A673 (cell line): ENCODE results near the gene SMC6. TPM values are rescaled to one million over a fixed set of nuclear protein-coding genes. Genes with fewer than 3 reads are reported as not detected.

Experiments used
- BruUV-seq: library from RNA; stranded (reverse); fragments of 400-500 nt; replicated peaks from 2 replicates; lab custom pipeline; 2021; lab: Mats Ljungman, UMichigan
- CTCF ChIA-PET: fragments of 300-600 bp; sonication (Branson Sonifier 250); formaldehyde crosslinking; loops from one replicate; lab custom pipeline; 2022; ENCODE audit warnings: antibody characterized with exemption; lab: Charles Lee
- POLR2A ChIA-PET: fragments of 300-600 bp; sonication (Branson Sonifier 250); formaldehyde crosslinking; loops from one replicate; lab custom pipeline; 2022; ENCODE audit warnings: antibody characterized with exemption; ENCODE audit not compliant: low non-redundant PET; lab: Charles Lee
- DNase-seq: peaks from one replicate; pipeline ENCODE4 v3.0.0-alpha.2; 2015; ENCODE audit warnings: low spot score
- H3K27ac ChIP-seq: fragments of 200-600 bp; sonication (generic); 2 replicates; pipeline ENCODE4 v1.5.1; 2016; ENCODE audit warnings: mixed run types, low read depth, mild to moderate bottlenecking, mixed read lengths, antibody characterized with exemption, low read length; ENCODE audit not compliant: poor library complexity, severe bottlenecking
- H3K27me3 ChIP-seq: fragments of 200-600 bp; sonication (generic); replicated peaks from 2 replicates; pipeline ENCODE4 v1.6.1; 2017; ENCODE audit warnings: mixed run types, low read depth, mild to moderate bottlenecking, mixed read lengths, antibody characterized with exemption, low read length; ENCODE audit not compliant: insufficient read depth, poor library complexity
- H3K36me3 ChIP-seq: fragments of 200-600 bp; sonication (generic); 2 replicates; pipeline ENCODE4 v1.6.1; 2016; ENCODE audit warnings: mixed run types, mild to moderate bottlenecking, mixed read lengths, antibody characterized with exemption, low read length; ENCODE audit not compliant: insufficient read depth, poor library complexity, severe bottlenecking
- H3K4me1 ChIP-seq: fragments of 200-600 bp; sonication (generic); 2 replicates; pipeline ENCODE4 v1.6.1; 2017; ENCODE audit warnings: mixed run types, mild to moderate bottlenecking, mixed read lengths, antibody characterized with exemption, low read length; ENCODE audit not compliant: insufficient read depth, poor library complexity, severe bottlenecking
- H3K4me3 ChIP-seq: fragments of 200-600 bp; sonication (generic); 2 replicates; pipeline ENCODE4 v1.5.1; 2016; ENCODE audit warnings: low read depth, mixed run types, mild to moderate bottlenecking, mixed read lengths, low read length; ENCODE audit not compliant: poor library complexity, severe bottlenecking
- H3K9me3 ChIP-seq: fragments of 200-600 bp; sonication (generic); 2 replicates; pipeline ENCODE4 v1.6.1; 2016; ENCODE audit warnings: mixed run types, low read depth, mild to moderate bottlenecking, mixed read lengths, antibody characterized with exemption, low read length; ENCODE audit not compliant: poor library complexity, severe bottlenecking
- EZH2 ChIP-seq: fragments of 200-600 bp; sonication (generic); IDR thresholded peaks from 2 replicates; pipeline ENCODE4 v1.6.1; 2017; ENCODE audit warnings: borderline replicate concordance, low read depth, mild to moderate bottlenecking, mixed read lengths, antibody characterized with exemption, low read length; ENCODE audit not compliant: poor library complexity, severe bottlenecking
- intact Hi-C: fragments of 100-400 bp; cut with micrococcal nuclease; formaldehyde crosslinking; loops from one replicate; pipeline ENCODE4 v1.10.0; 2022; ENCODE audit not compliant: unreplicated experiment
- total RNA-seq: library from RNA; stranded (reverse); gene quantifications from 2 replicates; pipeline ENCODE4 v1.2.3, GENCODE V29; 2021
- TF ChIP-seq, protein P1 (sequence below): fragments of 300-800, 200-600 bp; sonication (generic); conservative IDR thresholded peaks from 2 replicates; pipeline ENCODE4 v1.5.1; 2017; ENCODE audit warnings: low read depth, mild to moderate bottlenecking, antibody characterized with exemption, low read length, moderate library complexity, mixed read lengths

The SMC6 gene
- total RNA-seq, 1 experiment from 2014 or later: 49.5 TPM

DNA sequence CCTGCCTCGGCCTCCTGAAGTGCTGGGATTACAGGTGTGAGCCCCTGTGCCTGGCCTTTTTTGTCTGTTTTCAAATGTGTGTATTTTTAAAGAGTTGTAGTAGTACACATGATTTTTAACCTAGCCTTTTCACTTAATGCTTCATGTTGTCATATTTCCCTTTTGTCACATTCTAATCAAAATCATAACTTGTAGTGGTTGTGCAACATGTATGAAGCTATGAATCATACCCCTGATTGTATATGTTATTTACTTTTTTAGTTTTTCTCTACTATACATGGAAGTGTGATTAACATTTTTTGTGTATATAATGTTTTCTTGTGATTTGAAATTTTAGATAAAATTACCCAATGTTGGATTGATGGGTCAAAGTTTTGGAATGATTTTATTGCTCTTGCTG, 8.8 kb upstream of the SMC6 start:
- intact Hi-C loops: no loop called here
- H3K27me3 ChIP-seq: no peaks in the 10 kb centered on the region
- CTCF ChIA-PET: no interaction called here
- H3K4me3 ChIP-seq: no peak overlapping the region
- BruUV-seq: no TSS peak
- H3K27ac ChIP-seq: no peak overlapping the region
- POLR2A ChIA-PET: no interaction called here
- peaks cover 16% of the 10 kb centered on the region for H3K36me3 ChIP-seq
- peaks cover 19% of the 10 kb centered on the region for H3K4me1 ChIP-seq
- DNase-seq: no peak
- TF ChIP-seq, protein P1, sequence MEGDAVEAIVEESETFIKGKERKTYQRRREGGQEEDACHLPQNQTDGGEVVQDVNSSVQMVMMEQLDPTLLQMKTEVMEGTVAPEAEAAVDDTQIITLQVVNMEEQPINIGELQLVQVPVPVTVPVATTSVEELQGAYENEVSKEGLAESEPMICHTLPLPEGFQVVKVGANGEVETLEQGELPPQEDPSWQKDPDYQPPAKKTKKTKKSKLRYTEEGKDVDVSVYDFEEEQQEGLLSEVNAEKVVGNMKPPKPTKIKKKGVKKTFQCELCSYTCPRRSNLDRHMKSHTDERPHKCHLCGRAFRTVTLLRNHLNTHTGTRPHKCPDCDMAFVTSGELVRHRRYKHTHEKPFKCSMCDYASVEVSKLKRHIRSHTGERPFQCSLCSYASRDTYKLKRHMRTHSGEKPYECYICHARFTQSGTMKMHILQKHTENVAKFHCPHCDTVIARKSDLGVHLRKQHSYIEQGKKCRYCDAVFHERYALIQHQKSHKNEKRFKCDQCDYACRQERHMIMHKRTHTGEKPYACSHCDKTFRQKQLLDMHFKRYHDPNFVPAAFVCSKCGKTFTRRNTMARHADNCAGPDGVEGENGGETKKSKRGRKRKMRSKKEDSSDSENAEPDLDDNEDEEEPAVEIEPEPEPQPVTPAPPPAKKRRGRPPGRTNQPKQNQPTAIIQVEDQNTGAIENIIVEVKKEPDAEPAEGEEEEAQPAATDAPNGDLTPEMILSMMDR: no peak
- TF ChIP-seq EZH2: no peak
- H3K9me3 ChIP-seq: no peaks in the 10 kb centered on the region

DNA sequence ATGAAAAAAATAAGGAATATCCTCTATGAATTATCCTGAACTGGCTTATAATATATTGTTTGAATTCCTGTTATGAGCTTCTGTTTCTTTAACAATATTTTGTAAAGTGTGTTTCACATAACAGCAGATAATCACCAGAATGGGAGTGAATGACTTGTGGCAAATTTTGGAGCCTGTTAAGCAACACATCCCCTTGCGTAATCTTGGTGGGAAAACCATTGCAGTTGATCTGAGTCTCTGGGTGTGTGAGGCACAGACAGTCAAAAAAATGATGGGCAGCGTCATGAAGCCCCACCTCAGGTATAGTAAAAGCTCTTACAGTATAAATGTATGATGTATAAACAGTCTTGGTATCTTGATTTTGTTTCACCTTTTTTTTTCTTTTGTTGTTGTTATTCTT, 6.2 kb upstream of the SMC6 start:
- ChIA-PET CTCF (no interaction called here), POLR2A (interaction anchor here (0.6 kb wide), 1 partner anchor 613 kb away, joined by 3 read pairs; no protein-coding TSS in a partner anchor)
- no peaks in the 10 kb centered on the region for H3K9me3 ChIP-seq
- H3K27me3 ChIP-seq: no peaks in the 10 kb centered on the region
- no peak overlapping the region for H3K4me3 ChIP-seq
- peaks cover 6% of the 10 kb centered on the region for H3K36me3 ChIP-seq
- DNase-seq: peak; percentile 36
- BruUV-seq: no TSS peak
- intact Hi-C loops: no loop called here
- H3K27ac ChIP-seq: no peak overlapping the region
- TF ChIP-seq, protein P1: no peak
- no peak for TF ChIP-seq EZH2
- H3K4me1 ChIP-seq: peaks cover 35% of the 10 kb centered on the region

DNA sequence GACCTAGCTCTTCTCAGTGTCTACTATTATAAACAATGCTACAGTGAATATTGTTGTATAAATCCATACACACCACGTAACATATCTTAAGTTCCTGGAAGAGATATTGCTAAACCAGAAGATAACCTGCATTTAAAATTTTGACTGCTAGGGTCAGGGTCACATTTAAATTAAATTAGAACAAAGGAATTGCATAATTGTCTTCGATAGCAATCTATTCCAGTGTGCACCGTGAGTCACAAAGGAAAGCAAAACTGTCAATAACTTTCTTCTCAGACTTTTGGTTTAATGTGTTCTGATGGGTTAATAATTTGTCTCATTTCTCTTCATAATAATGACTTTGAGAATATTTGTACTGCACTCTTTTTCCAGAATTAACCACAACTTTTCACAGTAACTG, 4.5 kb upstream of the SMC6 start:
- DNase-seq: no peak
- no peaks in the 10 kb centered on the region for H3K9me3 ChIP-seq
- ChIA-PET CTCF (no interaction called here), POLR2A (no interaction called here)
- H3K4me3 ChIP-seq: no peak overlapping the region
- no TSS peak for BruUV-seq
- no peaks in the 10 kb centered on the region for H3K27me3 ChIP-seq
- H3K36me3 ChIP-seq: peaks cover 6% of the 10 kb centered on the region
- TF ChIP-seq EZH2: no peak
- TF ChIP-seq, protein P1: no peak
- peaks cover 35% of the 10 kb centered on the region for H3K4me1 ChIP-seq
- no peak overlapping the region for H3K27ac ChIP-seq
- intact Hi-C loops: no loop called here
